Stimulated activated naive CD4-positive, alpha-beta T cell (primary cell): ENCODE measurements around the gene ANKLE2.
"Not testable (repeated sequence)": the region's sequence is repeated elsewhere in the genome, so short reads cannot be mapped to it uniquely, and the experiment has no call there.

ENCODE experiments used
- DNase-seq, 6 experiments: peaks; one replicate each; lab custom pipeline; 2025; lab: John Stamatoyannopoulos, UW

ANKLE2 gene

GRCh38 chr12:132761032-132761920 is at the start of gene ANKLE2:
Gene ANKLE2 (minus strand): TSS chr12:132761832. CDS start chr12:132761798, 34 bp downstream.
- DNase-seq: peak; percentile 34 to 72 (median 44)

GRCh38 chr12:132809391-132809790 is 47.8 kb upstream of the ANKLE2 start:
- DNase-seq: peak in 1 of 6 experiments; percentile 12

DNA sequence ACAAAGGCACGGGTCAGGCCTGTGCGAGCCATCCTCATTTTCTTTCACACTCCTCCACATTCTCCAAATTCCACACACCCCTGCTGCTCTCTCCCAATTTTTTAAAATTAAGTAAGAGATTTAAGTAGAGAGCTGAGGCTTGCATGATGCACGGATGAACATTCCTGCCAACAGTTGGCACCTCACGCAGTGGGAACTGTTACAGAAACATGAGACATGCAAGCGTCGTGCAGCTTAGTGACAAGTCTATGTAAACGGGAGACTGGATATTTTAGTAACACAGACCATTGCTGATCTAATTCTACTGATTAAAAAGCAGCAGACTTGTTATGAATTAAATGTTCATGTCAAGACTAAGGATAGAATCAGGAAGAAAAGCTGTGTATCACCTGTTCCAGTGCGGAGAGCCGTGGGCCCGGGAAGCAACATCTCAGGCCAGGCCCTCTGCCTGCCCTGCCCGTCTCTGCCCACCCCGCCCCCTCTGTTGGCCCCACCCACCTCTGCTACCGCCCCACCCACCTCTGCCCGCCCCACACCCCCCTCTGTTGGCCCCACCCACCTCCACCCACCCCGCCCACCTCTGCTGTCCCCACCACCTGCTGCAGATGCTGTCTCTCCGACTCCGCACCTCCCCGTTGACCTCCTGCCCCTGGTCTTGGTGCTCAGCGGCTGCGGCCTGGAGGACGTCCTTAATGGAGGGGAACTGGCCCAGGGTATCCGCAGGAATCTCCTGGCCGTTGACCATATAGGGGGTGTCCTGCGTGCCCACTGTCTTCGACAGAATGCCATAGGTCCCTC is 45.9 kb upstream of the ANKLE2 start:
- no peak for DNase-seq

GRCh38 chr12:132806857-132807256 is 45.2 kb upstream of the ANKLE2 start:
- DNase-seq: peak in 2 of 6 experiments; percentile 25 to 30

- DNase-seq: no peak
These were observed 42.8 kb upstream of the ANKLE2 start for GRCh38 chr12:132804426-132804861.

- DNase-seq: no peak
These were observed 42.3 kb upstream of the ANKLE2 start for GRCh38 chr12:132803888-132804287.

- DNase-seq: no peak
These were observed 41.5 kb upstream of the ANKLE2 start for GRCh38 chr12:132803125-132803524.

GRCh38 chr12:132801741-132802140 is 40.1 kb upstream of the ANKLE2 start:
- no peak for DNase-seq

GRCh38 chr12:132798836-132799235 is 37.2 kb upstream of the ANKLE2 start:
- DNase-seq: no peak

GRCh38 chr12:132797820-132798570 is 36.4 kb upstream of the ANKLE2 start:
- no peak for DNase-seq

DNA sequence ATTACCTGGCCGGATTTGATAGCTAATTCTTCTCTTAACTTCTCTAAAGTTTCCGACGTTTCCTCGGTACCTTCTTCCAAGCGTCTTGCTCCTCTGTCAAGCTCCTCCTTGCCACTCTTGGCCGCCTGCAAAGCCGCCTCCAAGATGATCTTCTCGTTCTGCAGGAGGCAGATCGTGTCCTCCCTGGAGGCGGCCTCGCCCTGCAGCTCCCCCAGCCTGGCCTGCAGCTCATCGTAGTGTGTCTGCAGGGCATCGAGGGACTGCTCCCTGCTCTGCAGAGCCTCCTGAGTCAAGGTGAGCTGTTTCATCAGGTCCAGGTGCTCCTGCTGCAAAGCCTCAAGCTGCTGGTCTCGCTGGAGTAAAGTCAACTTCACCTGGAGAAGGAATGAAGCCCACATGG is 34.2 kb upstream of the ANKLE2 start:
- no peak for DNase-seq

GRCh38 chr12:132791940-132792339 is 30.3 kb upstream of the ANKLE2 start:
- DNase-seq: not testable (repeated sequence)

- DNase-seq: no peak
These were observed 27.5 kb upstream of the ANKLE2 start for GRCh38 chr12:132789099-132789471.

DNA sequence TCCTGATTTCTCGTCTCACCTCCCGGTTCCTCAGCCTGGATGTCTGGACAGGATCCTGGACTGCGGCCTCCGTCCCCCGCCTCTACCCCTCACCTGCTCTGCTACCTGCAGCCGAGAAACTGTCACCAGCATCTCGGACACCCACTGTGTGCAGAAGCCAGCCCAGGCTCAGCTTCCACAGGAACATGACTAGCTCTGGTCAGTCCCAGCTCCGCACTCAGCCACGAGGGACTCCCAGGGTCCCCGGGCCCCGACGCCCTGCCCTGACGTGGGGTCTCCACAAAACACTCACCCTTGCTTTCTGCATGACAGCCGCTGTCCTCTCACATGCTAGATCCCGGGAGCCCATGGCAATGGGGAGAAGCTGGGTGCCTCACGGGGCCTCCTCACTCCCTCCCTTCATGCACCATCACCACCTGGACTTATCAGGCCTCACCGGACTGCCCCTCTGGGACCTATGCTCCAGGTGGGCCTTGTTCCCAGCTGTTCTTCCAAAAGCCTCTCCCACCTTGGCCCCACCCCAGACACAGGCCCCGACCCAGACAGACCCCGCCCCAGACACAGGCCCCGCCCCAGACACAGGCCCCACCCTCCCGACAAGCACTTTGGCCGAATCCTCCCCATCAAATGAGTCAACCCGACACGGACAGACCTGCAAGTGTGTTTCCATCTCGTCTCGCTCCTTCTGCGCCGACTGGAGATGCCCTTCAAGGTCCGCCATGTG is 26.9 kb upstream of the ANKLE2 start:
- DNase-seq: no peak

DNA sequence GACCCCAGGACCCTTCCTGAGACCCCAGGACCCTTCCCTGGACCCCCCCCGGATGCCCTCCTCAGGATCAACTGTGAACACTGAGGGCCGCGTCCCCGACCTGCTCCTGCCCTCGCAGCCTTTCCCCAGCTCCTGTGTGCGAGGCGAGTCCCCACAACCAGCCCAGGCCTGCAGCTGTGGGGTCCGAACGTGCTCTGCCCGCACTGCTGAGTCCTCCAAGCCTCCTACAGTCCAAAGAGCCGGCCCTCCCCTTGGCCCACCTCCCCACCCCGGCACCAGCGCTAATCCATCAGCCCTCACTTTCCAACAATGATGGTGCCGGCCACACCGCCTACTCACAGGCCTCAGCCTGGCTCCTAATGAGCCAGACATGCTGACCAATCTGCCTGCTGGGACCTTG is 26.2 kb upstream of the ANKLE2 start:
- DNase-seq: no peak

GRCh38 chr12:132786192-132786591 is 24.6 kb upstream of the ANKLE2 start:
- DNase-seq: no peak

GRCh38 chr12:132784580-132784979 is 22.9 kb upstream of the ANKLE2 start:
- no peak for DNase-seq

DNA sequence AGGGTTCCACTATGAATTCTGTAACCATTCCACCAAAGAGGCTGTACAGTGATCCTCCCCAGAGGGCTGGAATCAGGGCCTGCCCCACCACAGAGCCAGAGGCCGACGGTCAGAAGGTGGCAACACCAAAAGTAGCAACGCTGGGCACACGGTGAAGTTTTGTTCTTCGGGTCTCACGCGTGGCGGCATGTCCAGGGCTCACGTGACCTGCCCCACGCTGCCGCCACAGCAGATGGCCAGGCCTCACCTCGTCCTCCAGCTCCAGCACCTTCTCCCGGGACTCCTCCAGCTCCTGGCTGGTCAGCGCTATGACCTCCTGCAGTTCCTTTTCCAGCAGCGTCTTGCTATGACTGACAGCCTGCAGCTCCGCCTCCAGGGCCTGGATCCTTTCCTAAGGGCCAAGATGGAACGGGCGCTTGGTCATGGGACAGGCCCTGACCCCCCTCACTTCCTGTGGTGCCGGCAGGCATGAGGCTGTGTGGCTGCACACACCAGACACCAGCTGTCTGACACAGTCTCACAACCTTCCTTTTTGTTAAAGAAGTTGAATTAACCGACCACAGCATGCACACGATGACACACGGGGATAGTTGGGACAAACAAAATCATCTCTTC is 22.4 kb upstream of the ANKLE2 start:
- DNase-seq: no peak

GRCh38 chr12:132781938-132782337 is 20.3 kb upstream of the ANKLE2 start:
- DNase-seq: no peak

DNA sequence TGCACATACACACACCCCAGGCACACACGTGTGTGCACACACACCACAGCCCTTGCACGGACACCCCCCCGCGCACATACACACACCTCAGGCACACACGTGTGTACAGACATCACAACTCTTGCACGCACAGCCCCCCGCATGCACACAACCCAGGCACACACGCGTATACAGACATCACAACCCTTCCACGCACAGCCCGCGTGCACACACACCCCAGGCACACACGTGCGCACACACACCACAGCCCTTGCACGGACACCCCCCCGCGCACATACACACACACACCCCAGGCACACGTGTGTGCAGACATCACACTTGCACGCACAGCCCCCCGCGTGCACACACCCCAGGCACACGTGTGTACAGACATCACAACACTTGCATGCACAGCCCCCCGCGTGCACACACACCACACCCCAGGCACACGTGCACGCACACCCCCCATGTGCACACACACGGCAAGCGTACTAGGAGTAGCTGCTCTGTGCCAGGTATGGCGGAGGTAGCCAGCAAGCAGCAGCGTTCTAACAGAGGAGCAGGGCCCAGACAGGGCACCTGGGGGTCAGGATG is 18.2 kb upstream of the ANKLE2 start:
- no peak for DNase-seq

DNA sequence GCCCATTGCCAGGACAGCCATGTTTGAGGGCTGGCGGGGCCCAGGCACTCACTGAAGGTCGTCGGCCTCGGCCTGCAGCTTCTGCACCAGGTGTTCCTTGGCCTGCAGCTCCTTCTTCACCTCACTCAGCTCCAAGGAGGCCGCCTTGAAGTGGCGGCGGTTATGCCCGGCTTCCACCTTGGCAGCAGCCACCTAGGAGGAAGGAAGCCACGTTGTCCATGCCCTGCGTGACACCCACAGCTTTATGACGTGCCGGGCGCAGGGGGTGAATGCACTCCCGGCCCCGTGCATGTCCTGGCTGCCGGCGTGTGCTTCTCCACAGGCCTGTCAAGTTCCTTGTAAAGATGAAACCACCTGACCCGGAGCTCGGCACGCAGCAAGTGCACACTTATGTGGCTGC is 16.0 kb upstream of the ANKLE2 start:
- DNase-seq: no peak
